Type B pancreatic cell (in vitro differentiated cells): ENCODE results near the gene FAM168A. TPM values are rescaled to one million over a fixed set of nuclear protein-coding genes. Genes with fewer than 3 reads are reported as not detected.

Source experiments
- DNase-seq: peaks from one replicate; pipeline ENCODE4 v3.0.0; 2021; ENCODE audit warnings: mixed read lengths; ENCODE audit not compliant: unreplicated experiment; ENCODE audit errors: extremely low spot score
- H3K27ac Mint-ChIP-seq: 2 replicates; pipeline ENCODE4 v1.8.0; 2021; ENCODE audit warnings: mild to moderate bottlenecking, mixed read lengths
- H3K27me3 Mint-ChIP-seq: 2 replicates; pipeline ENCODE4 v1.8.0; 2021; ENCODE audit warnings: mixed read lengths
- H3K36me3 Mint-ChIP-seq: 2 replicates; pipeline ENCODE4 v1.8.0; 2021; ENCODE audit warnings: mixed read lengths
- H3K4me1 Mint-ChIP-seq: one replicate; pipeline ENCODE4 v1.8.0; 2021; ENCODE audit warnings: mixed read lengths; ENCODE audit not compliant: unreplicated experiment
- H3K4me3 Mint-ChIP-seq: 2 replicates; pipeline ENCODE4 v1.8.0; 2021; ENCODE audit warnings: mild to moderate bottlenecking, mixed read lengths
- H3K9me3 Mint-ChIP-seq: 2 replicates; pipeline ENCODE4 v1.8.0; 2021; ENCODE audit warnings: mixed read lengths
- CTCF ChIP-seq: fragments of 200-600 bp; sonication (generic); conservative IDR thresholded peaks from 2 replicates; pipeline ENCODE4 v1.5.0; 2021; ENCODE audit warnings: antibody characterized with exemption, mild to moderate bottlenecking
- total RNA-seq: library from RNA; stranded (reverse); gene quantifications from 2 replicates; pipeline ENCODE4 v1.2.1, GENCODE V29; 2021; ENCODE audit warnings: low replicate concordance

FAM168A gene
- total RNA-seq, 1 donor from 2014 or later: 39.6 TPM

- Mint-ChIP-seq H3K9me3 (no peaks in the 10 kb centered on the region), H3K36me3 (no peaks in the 10 kb centered on the region), H3K27me3 (peaks cover 11% of the 10 kb centered on the region), H3K4me3 (no peak overlapping the region), H3K4me1 (no peaks in the 10 kb centered on the region), H3K27ac (no peak overlapping the region)
- no peak for TF ChIP-seq CTCF
- DNase-seq: no peak
Observed at GRCh38 chr11:73629907-73630306, 32.0 kb upstream of the FAM168A start.

- Mint-ChIP-seq H3K4me1 (peaks cover 6% of the 10 kb centered on the region), H3K9me3 (no peaks in the 10 kb centered on the region), H3K27me3 (peaks cover 31% of the 10 kb centered on the region)
Observed at GRCh38 chr11:73625696-73626318, 27.9 kb upstream of the FAM168A start.

GRCh38 chr11:73623686-73624085 is 25.8 kb upstream of the FAM168A start:
- no peak for TF ChIP-seq CTCF
- Mint-ChIP-seq H3K4me1 (peaks cover 6% of the 10 kb centered on the region), H3K27ac (no peak overlapping the region), H3K9me3 (no peaks in the 10 kb centered on the region), H3K4me3 (no peak overlapping the region), H3K36me3 (no peaks in the 10 kb centered on the region), H3K27me3 (peaks cover 28% of the 10 kb centered on the region)
- DNase-seq: no peak

More at GRCh38 chr11:73625696-73626318, 27.9 kb upstream of the FAM168A start:
- Mint-ChIP-seq H3K36me3 (no peaks in the 10 kb centered on the region), H3K4me3 (no peak overlapping the region), H3K27ac (no peak overlapping the region)
- peak; percentile 96 for TF ChIP-seq CTCF
- peak; percentile 81 for DNase-seq

- Mint-ChIP-seq H3K27me3 (peaks cover 28% of the 10 kb centered on the region), H3K4me3 (no peak overlapping the region), H3K27ac (no peak overlapping the region), H3K9me3 (no peaks in the 10 kb centered on the region), H3K4me1 (peaks cover 6% of the 10 kb centered on the region), H3K36me3 (no peaks in the 10 kb centered on the region)
- no peak for DNase-seq
- no peak for TF ChIP-seq CTCF
Observed at GRCh38 chr11:73622926-73623593, 25.1 kb upstream of the FAM168A start.

- Mint-ChIP-seq H3K27me3 (no peaks in the 10 kb centered on the region), H3K27ac (no peak overlapping the region), H3K9me3 (no peaks in the 10 kb centered on the region), H3K36me3 (no peaks in the 10 kb centered on the region), H3K4me1 (no peaks in the 10 kb centered on the region), H3K4me3 (no peak overlapping the region)
- no peak for TF ChIP-seq CTCF
- no peak for DNase-seq
Observed at GRCh38 chr11:73614591-73614990, 16.7 kb upstream of the FAM168A start.
